T-cell (primary cell): ENCODE data around the gene TENM3. TPM values are rescaled to one million over a fixed set of nuclear protein-coding genes. Genes with fewer than 3 reads are reported as not detected.

ENCODE experiments used
- ATAC-seq, 4 experiments: fragments of 200-7000 bp in 3 of 4; fragments of 150-1000 bp in 1 of 4; cut with Tn5 transposase; replicated peaks in 1 of 4; 1 replicate in 3 of 4; 2 replicates in 1 of 4; pipeline ENCODE4 v1.10.0; 2021; ENCODE audit warnings: moderate library complexity in 3 of 4, mild to moderate bottlenecking in 2 of 4, moderate number of reproducible peaks in 1 of 4
- CTCF ChIA-PET, 2 donors: fragments of 300-600 bp; sonication (Branson Sonifier 250); formaldehyde crosslinking; loops; one replicate each; lab custom pipeline; 2022; ENCODE audit warnings: antibody characterized with exemption in 2 of 2; lab: Charles Lee
- POLR2A ChIA-PET, 2 donors: fragments of 300-600 bp; sonication (Branson Sonifier 250); formaldehyde crosslinking; loops; one replicate each; lab custom pipeline; 2022; ENCODE audit warnings: antibody characterized with exemption in 2 of 2; lab: Charles Lee
- DNase-seq, 35 experiments: peaks; one replicate each; pipeline versions ENCODE4 v3.0.0 to v3.0.0-alpha.2; 2013 to 2023
- H3K27ac ChIP-seq: one replicate; pipeline ENCODE4 v1.5.1; 2013; ENCODE audit warnings: low read length
- H3K27me3 ChIP-seq, 2 experiments: replicated peaks in 1 of 2; 1 replicate in 1 of 2; 2 replicates in 1 of 2; pipeline versions ENCODE4 v1.6.1 to v1.7.0; 2013; ENCODE audit warnings: low read length in 1 of 2, mixed read lengths in 1 of 2; ENCODE audit not compliant: control insufficient read depth in 2 of 2, insufficient read depth in 2 of 2; ENCODE audit errors: extremely low read depth in 1 of 2
- H3K36me3 ChIP-seq, 2 donors: 1 replicate in 1 of 2; 2 replicates in 1 of 2; pipeline versions ENCODE4 v1.6.1 to v1.7.0; 2013; ENCODE audit warnings: low read length in 1 of 2; ENCODE audit not compliant: control insufficient read depth in 2 of 2, insufficient read depth in 1 of 2; ENCODE audit errors: extremely low read depth in 1 of 2
- H3K4me1 ChIP-seq, 2 experiments: 1 replicate in 1 of 2; 2 replicates in 1 of 2; pipeline versions ENCODE4 v1.6.1 to v1.7.0; 2013; ENCODE audit warnings: low read length in 2 of 2, mixed read lengths in 1 of 2; ENCODE audit not compliant: insufficient read depth in 2 of 2, control insufficient read depth in 1 of 2; ENCODE audit errors: extremely low read depth in 1 of 2
- H3K4me3 ChIP-seq, 2 donors: 1 replicate in 1 of 2; 2 replicates in 1 of 2; pipeline versions ENCODE4 v1.5.1 to v1.7.0; 2013; ENCODE audit warnings: mild to moderate bottlenecking in 2 of 2, low read length in 1 of 2, moderate library complexity in 1 of 2; ENCODE audit not compliant: control insufficient read depth in 1 of 2; ENCODE audit errors: extremely low read depth in 1 of 2
- H3K9me3 ChIP-seq: 2 replicates; pipeline ENCODE4 v1.7.0; 2013
- H3K27ac Mint-ChIP-seq, 2 donors: one replicate each; pipeline ENCODE4 v1.8.0; 2020 to 2021; ENCODE audit warnings: mild to moderate bottlenecking in 2 of 2, mixed read lengths in 2 of 2
- H3K27me3 Mint-ChIP-seq, 2 donors: one replicate each; pipeline ENCODE4 v1.8.0; 2021 to 2022; ENCODE audit warnings: mixed read lengths in 2 of 2
- H3K36me3 Mint-ChIP-seq: one replicate; pipeline ENCODE4 v1.8.0; 2021; ENCODE audit warnings: mixed read lengths
- H3K4me1 Mint-ChIP-seq, 3 donors: one replicate each; pipeline ENCODE4 v1.8.0; 2020 to 2022; ENCODE audit warnings: mixed read lengths in 3 of 3, mild to moderate bottlenecking in 1 of 3
- H3K4me3 Mint-ChIP-seq, 3 donors: one replicate each; pipeline ENCODE4 v1.8.0; 2020 to 2022; ENCODE audit warnings: mild to moderate bottlenecking in 3 of 3, mixed read lengths in 3 of 3, moderate library complexity in 3 of 3
- H3K9me3 Mint-ChIP-seq, 3 donors: one replicate each; pipeline ENCODE4 v1.8.0; 2020 to 2022; ENCODE audit warnings: mixed read lengths in 3 of 3
- WGBS: methylation state at CpG from one replicate; pipeline ENCODE4 v1.1.5; 2013; ENCODE audit warnings: missing lambda C conversion rate; ENCODE audit not compliant: insufficient coverage; 5-methylcytosine and 5-hydroxymethylcytosine counted together
- total RNA-seq, 35 experiments: library from RNA in 6 of 35; stranded (reverse) in 6 of 35; fragments of 120-200 nt in 1 of 35; gene quantifications; one replicate each; pipeline versions ENCODE4 v1.2.1 to v1.2.4 and lab custom pipeline; 2013 to 2026

TENM3 gene
- total RNA-seq, 5 donors from 2014 or later (not counting 1 experiment from before 2014, with no cell fraction given) = 0.03 to 0.44 (median 0.16) TPM; not detected in 2

DNA sequence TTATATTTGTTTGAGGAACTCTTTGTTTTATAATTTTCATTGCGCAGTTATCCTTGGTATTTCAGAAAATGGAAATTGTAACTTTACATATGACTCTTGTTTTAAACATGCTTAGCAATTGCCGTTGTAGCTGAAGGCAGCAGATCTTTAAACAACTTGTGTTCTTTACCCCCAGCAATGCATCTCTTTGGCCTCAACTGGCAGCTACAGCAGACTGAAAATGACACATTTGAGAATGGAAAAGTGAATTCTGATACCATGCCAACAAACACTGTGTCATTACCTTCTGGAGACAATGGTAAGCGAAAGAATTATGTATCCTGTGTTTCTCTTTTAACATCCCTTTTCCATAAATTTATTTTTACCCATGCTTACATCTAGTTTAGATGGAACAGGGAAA lies 410.4 kb downstream of the TENM3 start:
- 100% methylated on average over 1 of the region's 3 CpGs for WGBS
- no peak for ATAC-seq
- Histone ChIP-seq H3K4me1 (no peaks in the 10 kb centered on the region), H3K4me3 (no peak overlapping the region), H3K36me3 (no peaks in the 10 kb centered on the region), H3K27me3 (peaks cover 0 to 3% of the 10 kb centered on the region in 2 experiments), H3K27ac (no peak overlapping the region), H3K9me3 (no peaks in the 10 kb centered on the region)
- Mint-ChIP-seq H3K27ac (no peak overlapping the region), H3K36me3 (no peaks in the 10 kb centered on the region), H3K4me1 (no peaks in the 10 kb centered on the region), H3K9me3 (no peaks in the 10 kb centered on the region), H3K4me3 (no peak overlapping the region), H3K27me3 (peaks cover 10 to 11% of the 10 kb centered on the region in 2 donors)
- ChIA-PET CTCF (interaction anchor here in 1 of 2 donors (0.5 kb wide), 1 partner anchor 880 kb away, joined by 3 read pairs; no protein-coding TSS in a partner anchor), POLR2A (no interaction called here)
- no peak for DNase-seq

DNA sequence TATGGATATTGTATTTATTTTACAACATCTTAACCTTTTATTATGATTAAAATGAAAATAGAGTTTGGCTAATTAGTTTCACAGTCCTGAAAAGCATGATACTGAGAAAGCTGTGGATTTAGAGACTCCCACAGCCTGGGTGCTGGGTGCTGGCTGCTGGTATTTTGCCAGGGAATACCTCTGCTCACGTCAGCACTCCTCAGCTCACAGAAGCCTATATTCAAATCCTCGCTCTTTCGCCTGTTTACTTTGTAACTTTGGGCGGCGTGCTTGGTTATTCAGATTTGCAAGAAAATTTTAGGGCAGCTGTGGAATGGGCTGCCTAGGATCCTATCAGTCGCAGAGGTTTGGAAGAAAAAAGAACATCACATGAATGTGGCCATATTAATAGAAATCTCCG lies 412.1 kb downstream of the TENM3 start:
- Mint-ChIP-seq H3K4me3 (no peak overlapping the region), H3K27me3 (peaks cover 7 to 9% of the 10 kb centered on the region in 2 donors), H3K27ac (no peak overlapping the region), H3K9me3 (no peaks in the 10 kb centered on the region), H3K36me3 (no peaks in the 10 kb centered on the region), H3K4me1 (no peaks in the 10 kb centered on the region)
- Histone ChIP-seq H3K36me3 (no peaks in the 10 kb centered on the region), H3K27me3 (peaks cover 0 to 3% of the 10 kb centered on the region in 2 experiments), H3K4me3 (no peak overlapping the region), H3K9me3 (no peaks in the 10 kb centered on the region), H3K27ac (no peak overlapping the region), H3K4me1 (no peaks in the 10 kb centered on the region)
- no peak for ATAC-seq
- whole genome bisulfite sequencing = 84% methylated on average over 5 of the region's 7 CpGs
- ChIA-PET POLR2A (no interaction called here), CTCF (no interaction called here)
- no peak for DNase-seq

DNA sequence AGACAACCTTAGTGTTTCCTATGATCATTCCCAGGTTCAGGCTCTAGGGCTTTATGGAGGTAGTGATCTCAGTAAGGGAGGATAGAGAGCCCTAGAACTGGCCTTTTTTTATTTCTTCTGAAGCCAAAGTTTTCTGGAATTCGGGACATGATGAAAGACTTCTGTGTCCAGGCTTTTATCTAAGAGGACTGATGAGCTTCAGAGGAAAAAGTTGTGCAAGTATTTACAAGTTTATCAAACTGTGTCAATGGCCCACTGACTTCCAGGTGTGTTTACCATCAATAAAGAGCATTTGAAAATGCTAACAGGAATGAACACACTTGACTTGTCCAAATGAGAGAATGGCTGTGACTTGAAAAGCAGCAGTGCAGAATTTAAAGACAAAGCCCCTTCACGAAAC lies 419.3 kb downstream of the TENM3 start:
- H3K36me3 Mint-ChIP-seq = no peaks in the 10 kb centered on the region
- CTCF ChIA-PET = no interaction called here
- ATAC-seq (no peak), DNase-seq (no peak)
- no peak overlapping the region for H3K27ac Mint-ChIP-seq
- WGBS = 28% methylated on average over 2 of the region's 2 CpGs
- Histone ChIP-seq H3K9me3 (no peaks in the 10 kb centered on the region), H3K4me1 (no peaks in the 10 kb centered on the region), H3K4me3 (no peak overlapping the region), H3K27ac (no peak overlapping the region), H3K27me3 (no peaks in the 10 kb centered on the region), H3K36me3 (no peaks in the 10 kb centered on the region)
- H3K4me3 Mint-ChIP-seq = no peak overlapping the region
- POLR2A ChIA-PET = no interaction called here
- H3K9me3 Mint-ChIP-seq = peaks cover 0 to 4% (median 0%) of the 10 kb centered on the region in 3 donors
- H3K27me3 Mint-ChIP-seq = peaks cover 0 to 11% of the 10 kb centered on the region in 2 donors
- no peaks in the 10 kb centered on the region for H3K4me1 Mint-ChIP-seq

DNA sequence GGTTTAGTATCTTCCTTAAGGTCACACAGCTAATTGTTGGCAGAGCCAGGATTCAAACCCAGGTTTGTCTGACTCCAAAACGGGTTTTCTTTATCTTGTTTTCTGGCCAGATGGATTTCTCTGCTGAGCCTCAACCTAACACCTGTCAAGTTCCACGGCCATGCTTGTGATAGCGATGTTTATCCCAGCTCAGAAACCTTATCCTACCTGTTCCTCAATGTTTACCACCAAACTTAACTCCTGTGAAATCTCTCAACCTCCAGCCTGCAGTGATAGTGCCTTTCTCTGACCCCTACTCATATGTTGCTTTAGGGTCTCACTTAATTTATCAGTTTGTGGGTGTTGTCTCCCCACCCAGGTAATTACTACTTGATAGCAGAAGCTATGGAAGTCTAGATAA lies 428.0 kb downstream of the TENM3 start:
- H3K4me3 Mint-ChIP-seq = no peak overlapping the region
- H3K4me1 ChIP-seq = no peaks in the 10 kb centered on the region
- peaks cover 2 to 11% of the 10 kb centered on the region in 2 donors for H3K27me3 Mint-ChIP-seq

DNA sequence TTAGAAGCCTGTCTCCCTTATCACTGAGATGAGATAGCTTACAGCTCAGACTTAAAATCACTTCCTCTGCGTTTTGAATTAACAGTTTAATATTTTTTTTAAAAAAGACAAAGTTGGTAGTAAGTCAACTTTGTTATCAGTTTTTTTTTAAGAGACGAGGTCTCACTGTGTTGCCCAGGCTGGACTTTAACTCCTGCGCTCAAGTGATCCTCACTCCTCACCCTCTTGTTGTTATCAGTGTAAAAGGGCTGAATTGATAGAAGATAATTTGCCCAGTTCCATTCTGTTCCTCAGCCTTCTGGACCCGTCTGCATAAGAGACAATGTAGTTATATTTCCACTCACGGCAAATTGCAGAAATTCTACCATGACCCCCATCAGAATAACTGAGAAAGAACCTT lies 428.5 kb downstream of the TENM3 start:
- no peaks in the 10 kb centered on the region for H3K4me1 Mint-ChIP-seq
- H3K27ac Mint-ChIP-seq = no peak overlapping the region
- Histone ChIP-seq H3K36me3 (no peaks in the 10 kb centered on the region), H3K4me3 (no peak overlapping the region), H3K4me1 (no peaks in the 10 kb centered on the region), H3K27ac (no peak overlapping the region), H3K9me3 (no peaks in the 10 kb centered on the region), H3K27me3 (peaks cover 0 to 3% of the 10 kb centered on the region in 2 experiments)
- POLR2A ChIA-PET = no interaction called here
- H3K27me3 Mint-ChIP-seq = peaks cover 2 to 13% of the 10 kb centered on the region in 2 donors
- no peak for ATAC-seq
- no peaks in the 10 kb centered on the region for H3K9me3 Mint-ChIP-seq
- no peak overlapping the region for H3K4me3 Mint-ChIP-seq
- no peaks in the 10 kb centered on the region for H3K36me3 Mint-ChIP-seq
- CTCF ChIA-PET = no interaction called here
- no CpG with 5 or more reads among the region's 5 CpGs for WGBS
- DNase-seq = no peak

More for the DNA sequence above, 428.0 kb downstream of the TENM3 start:
- CTCF ChIA-PET = no interaction called here
- ATAC-seq (no peak), DNase-seq (no peak)
- Histone ChIP-seq H3K4me3 (no peak overlapping the region), H3K36me3 (no peaks in the 10 kb centered on the region), H3K9me3 (no peaks in the 10 kb centered on the region), H3K27me3 (peaks cover 0 to 3% of the 10 kb centered on the region in 2 experiments), H3K27ac (no peak overlapping the region)
- Mint-ChIP-seq H3K4me1 (no peaks in the 10 kb centered on the region), H3K9me3 (no peaks in the 10 kb centered on the region), H3K27ac (no peak overlapping the region), H3K36me3 (no peaks in the 10 kb centered on the region)
- 65% methylated on average over 3 of the region's 3 CpGs for WGBS
- POLR2A ChIA-PET = no interaction called here

DNA sequence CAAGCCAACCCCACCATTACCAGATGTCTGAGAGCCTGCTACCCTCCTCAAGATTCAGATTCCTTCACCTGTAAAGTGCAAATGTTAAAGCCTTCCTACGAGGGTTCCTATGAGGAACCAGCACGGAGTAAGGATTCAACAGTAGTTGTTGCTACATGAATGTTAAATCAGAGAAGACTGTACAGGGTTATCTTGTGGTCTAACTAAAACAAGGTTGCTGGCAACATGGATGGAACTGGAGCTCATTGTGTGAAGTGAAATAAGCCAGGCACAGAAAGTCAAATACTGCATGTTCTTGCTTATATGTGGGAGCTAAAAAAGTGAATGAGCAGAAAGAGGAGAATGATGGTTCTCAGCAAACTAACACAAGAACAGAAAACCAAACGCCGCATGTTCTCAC lies 435.4 kb downstream of the TENM3 start:
- no peak for ATAC-seq
- POLR2A ChIA-PET = no interaction called here
- DNase-seq = no peak

DNA sequence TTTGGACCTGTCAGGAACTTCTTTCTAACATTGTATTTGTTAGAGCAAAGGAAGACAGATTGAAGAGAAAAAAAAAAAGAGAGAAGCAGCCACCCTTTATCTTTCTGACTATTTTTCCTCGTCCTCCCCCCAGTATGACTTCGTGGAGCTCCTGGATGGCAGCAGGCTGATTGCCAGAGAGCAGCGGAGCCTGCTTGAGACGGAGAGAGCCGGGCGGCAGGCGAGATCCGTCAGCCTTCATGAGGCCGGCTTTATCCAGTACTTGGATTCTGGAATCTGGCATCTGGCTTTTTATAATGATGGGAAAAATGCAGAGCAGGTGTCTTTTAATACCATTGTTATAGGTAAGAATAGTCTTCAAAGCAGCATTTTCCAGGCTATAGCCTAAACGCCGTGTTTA lies 436.3 kb downstream of the TENM3 start:
- Histone ChIP-seq H3K4me3 (no peak overlapping the region), H3K4me1 (no peaks in the 10 kb centered on the region), H3K9me3 (no peaks in the 10 kb centered on the region), H3K36me3 (no peaks in the 10 kb centered on the region), H3K27me3 (peaks cover 0 to 5% of the 10 kb centered on the region in 2 experiments), H3K27ac (no peak overlapping the region)
- DNase-seq = no peak
- Mint-ChIP-seq H3K27ac (no peak overlapping the region), H3K9me3 (no peaks in the 10 kb centered on the region), H3K36me3 (no peaks in the 10 kb centered on the region), H3K4me1 (no peaks in the 10 kb centered on the region), H3K4me3 (no peak overlapping the region), H3K27me3 (peaks cover 8 to 17% of the 10 kb centered on the region in 2 donors)
- CTCF ChIA-PET = no interaction called here
- POLR2A ChIA-PET = no interaction called here
- no peak for ATAC-seq
- WGBS = 79% methylated on average over 5 of the region's 11 CpGs

More for the DNA sequence above, 435.4 kb downstream of the TENM3 start:
- H3K27me3 Mint-ChIP-seq = peaks cover 6 to 21% of the 10 kb centered on the region in 2 donors
- H3K9me3 Mint-ChIP-seq = no peaks in the 10 kb centered on the region
- no peak overlapping the region for H3K27ac Mint-ChIP-seq
- no peaks in the 10 kb centered on the region for H3K36me3 Mint-ChIP-seq
- CTCF ChIA-PET = no interaction called here
- H3K4me3 Mint-ChIP-seq = no peak overlapping the region
- Histone ChIP-seq H3K4me1 (no peaks in the 10 kb centered on the region), H3K9me3 (no peaks in the 10 kb centered on the region), H3K27ac (no peak overlapping the region), H3K36me3 (no peaks in the 10 kb centered on the region), H3K27me3 (peaks cover 0 to 6% of the 10 kb centered on the region in 2 experiments), H3K4me3 (no peak overlapping the region)
- 83% methylated on average over 1 of the region's 4 CpGs for WGBS
- H3K4me1 Mint-ChIP-seq = no peaks in the 10 kb centered on the region
